ENCODE results near the gene BIRC7. TPM values are rescaled to one million over a fixed set of nuclear protein-coding genes. Genes with fewer than 3 reads are reported as not detected.

The BIRC7 gene

Small RNA genes lying within 50 kb of the gene (small RNA-seq; reads per million reads assigned to genes)
- gene MIR3196 (ENCODE audit: insufficient read depth) = not detected
- gene MIR4326 (ENCODE audit: insufficient read depth) = 56.9 reads per million, percentile 95 among the genes with 10 or more reads in this experiment
